CD8-positive, alpha-beta memory T cell (primary cell): ENCODE measurements around the gene UBE2G1. TPM values are rescaled to one million over a fixed set of nuclear protein-coding genes. Genes with fewer than 3 reads are reported as not detected.
A peak's percentile ranks its signal among the peaks of the same experiment; 100 is the strongest.

Experiments used
- CTCF ChIA-PET: fragments of 350-600 bp; sonication (Branson Sonifier 250); formaldehyde crosslinking; loops from one replicate; lab custom pipeline; 2021; ENCODE audit warnings: antibody characterized with exemption; lab: Charles Lee
- POLR2A ChIA-PET: fragments of 350-600 bp; sonication (Branson Sonifier 250); formaldehyde crosslinking; loops from one replicate; lab custom pipeline; 2021; ENCODE audit warnings: antibody characterized with exemption; lab: Charles Lee
- DNase-seq, 5 donors: peaks; one replicate each; pipeline versions ENCODE4 v3.0.0 to v3.0.0-alpha.2; 2020 to 2022; ENCODE audit warnings: mixed read lengths in 1 of 5
- H3K27ac ChIP-seq: one replicate; pipeline ENCODE4 v1.7.0; 2013; ENCODE audit warnings: low read depth, mild to moderate bottlenecking, low read length, moderate library complexity
- H3K27me3 ChIP-seq: 2 replicates; pipeline ENCODE4 v1.7.0; 2013; ENCODE audit warnings: low read length, mild to moderate bottlenecking; ENCODE audit not compliant: insufficient read depth, poor library complexity, severe bottlenecking
- H3K36me3 ChIP-seq: 2 replicates; pipeline ENCODE4 v1.7.0; 2013; ENCODE audit warnings: mild to moderate bottlenecking, low read length, moderate library complexity; ENCODE audit not compliant: insufficient read depth
- H3K4me1 ChIP-seq: 2 replicates; pipeline ENCODE4 v1.7.0; 2013; ENCODE audit warnings: mild to moderate bottlenecking, low read length, moderate library complexity; ENCODE audit not compliant: insufficient read depth
- H3K4me3 ChIP-seq: 2 replicates; pipeline ENCODE4 v1.7.0; 2013; ENCODE audit warnings: mild to moderate bottlenecking, low read length
- H3K9me3 ChIP-seq: 2 replicates; pipeline ENCODE4 v1.7.0; 2013; ENCODE audit warnings: mild to moderate bottlenecking, low read length
- H3K27ac Mint-ChIP-seq, 8 donors: one replicate each; pipeline ENCODE4 v1.8.0; 2020 to 2021; ENCODE audit warnings: mixed read lengths in 8 of 8, mild to moderate bottlenecking in 6 of 8, inconsistent platforms in 3 of 8, moderate library complexity in 3 of 8
- H3K27me3 Mint-ChIP-seq, 2 donors: one replicate each; pipeline ENCODE4 v1.8.0; 2020 to 2021; ENCODE audit warnings: mixed read lengths in 2 of 2, mild to moderate bottlenecking in 1 of 2, moderate library complexity in 1 of 2
- H3K36me3 Mint-ChIP-seq, 3 donors: one replicate each; pipeline ENCODE4 v1.8.0; 2020 to 2021; ENCODE audit warnings: mixed read lengths in 3 of 3, inconsistent platforms in 1 of 3, mild to moderate bottlenecking in 1 of 3
- H3K4me1 Mint-ChIP-seq, 3 donors: one replicate each; pipeline ENCODE4 v1.8.0; 2020 to 2021; ENCODE audit warnings: mixed read lengths in 3 of 3, inconsistent platforms in 1 of 3, mild to moderate bottlenecking in 1 of 3
- H3K4me3 Mint-ChIP-seq, 7 donors: one replicate each; pipeline ENCODE4 v1.8.0; 2020 to 2021; ENCODE audit warnings: mixed read lengths in 7 of 7, mild to moderate bottlenecking in 6 of 7, moderate library complexity in 4 of 7, inconsistent platforms in 2 of 7
- H3K9me3 Mint-ChIP-seq, 5 donors: one replicate each; pipeline ENCODE4 v1.8.0; 2020 to 2022; ENCODE audit warnings: mixed read lengths in 5 of 5, mild to moderate bottlenecking in 3 of 5, moderate library complexity in 2 of 5, inconsistent platforms in 1 of 5
- polyA plus RNA-seq: library from polyadenylated mRNA; unstranded; fragments of 300-500 nt; fragmentation: Illumina TruSeq; gene quantifications from one replicate; pipeline ENCODE4 v1.2.3, GENCODE V29; 2021
- total RNA-seq, 2 experiments: library from RNA; stranded (reverse); gene quantifications; one replicate each; pipeline ENCODE4 v1.2.3, GENCODE V29; 2021

The UBE2G1 gene
- total RNA-seq (10 to 100 TPM; 54.9 to 68.0 TPM), polyA plus RNA-seq (66.6 TPM)

- peak within 1 kb of the TSS; percentile 81 for H3K27ac ChIP-seq
- POLR2A ChIA-PET = interaction anchor here (0.6 to 1.7 kb wide), 8 partner anchors 9 to 679 kb away, joined by 3 to 14 read pairs (median 3); partner anchors contain the start of genes CYB5D2, PSMB6, RNF167 and SLC25A11
- peak within 1 kb of the TSS; percentile 79 to 98 (median 96) for H3K27ac Mint-ChIP-seq
- H3K9me3 Mint-ChIP-seq = no peaks in the 10 kb centered on the region
- H3K36me3 Mint-ChIP-seq = peaks cover 0 to 17% (median 3%) of the 10 kb centered on the region in 3 donors
- peaks cover 26 to 41% (median 34%) of the 10 kb centered on the region in 3 donors for H3K4me1 Mint-ChIP-seq
- peak; percentile 98 to 99 (median 98) for DNase-seq
- H3K36me3 ChIP-seq = no peaks in the 10 kb centered on the region
- no peaks in the 10 kb centered on the region for H3K27me3 ChIP-seq
- CTCF ChIA-PET = no interaction called here
- H3K9me3 ChIP-seq = no peaks in the 10 kb centered on the region
- peaks cover 20% of the 10 kb centered on the region for H3K4me1 ChIP-seq
- H3K4me3 Mint-ChIP-seq = peak within 1 kb of the TSS; percentile 82 to 90 (median 87)
- peak within 1 kb of the TSS; percentile 47 for H3K4me3 ChIP-seq
- peaks cover 0 to 2% of the 10 kb centered on the region in 2 donors for H3K27me3 Mint-ChIP-seq
Observed at GRCh38 chr17:4366327-4367063, at the start of gene UBE2G1. Gene UBE2G1 (minus strand): TSS chr17:4366675. CDS start chr17:4366316, 359 bp downstream.

GRCh38 chr17:4412933-4413831, 46.7 kb upstream of the UBE2G1 start:
- Histone ChIP-seq H3K27ac (no peak overlapping the region), H3K4me1 (peaks cover 6% of the 10 kb centered on the region), H3K27me3 (no peaks in the 10 kb centered on the region), H3K4me3 (peak overlapping the region; percentile 26), H3K36me3 (no peaks in the 10 kb centered on the region), H3K9me3 (no peaks in the 10 kb centered on the region)
- CTCF ChIA-PET = interaction anchor here (0.8 to 8.2 kb wide), 8 partner anchors 10 to 215 kb away, joined by 3 to 72 read pairs (median 5); no protein-coding TSS in a partner anchor
- peak overlapping the region in 2 of 8 donors; percentile 29 to 51 for H3K27ac Mint-ChIP-seq
- no peaks in the 10 kb centered on the region for H3K9me3 Mint-ChIP-seq
- POLR2A ChIA-PET = no interaction called here
- H3K27me3 Mint-ChIP-seq = no peaks in the 10 kb centered on the region
- peak overlapping the region in 4 of 7 donors; percentile 48 to 85 (median 68) for H3K4me3 Mint-ChIP-seq
- peak; percentile 74 to 92 (median 85) for DNase-seq
- H3K36me3 Mint-ChIP-seq = no peaks in the 10 kb centered on the region
- H3K4me1 Mint-ChIP-seq = peaks cover 4 to 6% (median 6%) of the 10 kb centered on the region in 3 donors

GRCh38 chr17:4411201-4411600, 44.7 kb upstream of the UBE2G1 start:
- Histone ChIP-seq H3K27me3 (no peaks in the 10 kb centered on the region), H3K36me3 (no peaks in the 10 kb centered on the region), H3K4me1 (peaks cover 6% of the 10 kb centered on the region), H3K9me3 (no peaks in the 10 kb centered on the region), H3K27ac (no peak overlapping the region), H3K4me3 (no peak overlapping the region)
- ChIA-PET CTCF (interaction anchor here (0.6 to 8.2 kb wide), 9 partner anchors 9 to 529 kb away, joined by 3 to 72 read pairs (median 3); partner anchors contain the start of gene SLC25A11), POLR2A (interaction anchor here (0.6 kb wide), 1 partner anchor 139 kb away, joined by 3 read pairs; no protein-coding TSS in a partner anchor)
- no peak for DNase-seq
- no peaks in the 10 kb centered on the region for H3K36me3 Mint-ChIP-seq
- H3K4me1 Mint-ChIP-seq = peaks cover 4 to 6% (median 6%) of the 10 kb centered on the region in 3 donors
- H3K27ac Mint-ChIP-seq = no peak overlapping the region
- no peaks in the 10 kb centered on the region for H3K27me3 Mint-ChIP-seq
- no peaks in the 10 kb centered on the region for H3K9me3 Mint-ChIP-seq
- no peak overlapping the region for H3K4me3 Mint-ChIP-seq

GRCh38 chr17:4409659-4410058, 43.2 kb upstream of the UBE2G1 start:
- Histone ChIP-seq H3K27me3 (no peaks in the 10 kb centered on the region), H3K4me3 (no peak overlapping the region), H3K9me3 (no peaks in the 10 kb centered on the region), H3K4me1 (peaks cover 6% of the 10 kb centered on the region), H3K36me3 (no peaks in the 10 kb centered on the region), H3K27ac (no peak overlapping the region)
- Mint-ChIP-seq H3K27ac (no peak overlapping the region), H3K36me3 (no peaks in the 10 kb centered on the region), H3K27me3 (no peaks in the 10 kb centered on the region), H3K4me3 (no peak overlapping the region), H3K9me3 (no peaks in the 10 kb centered on the region), H3K4me1 (peaks cover 4 to 6% (median 6%) of the 10 kb centered on the region in 3 donors)
- POLR2A ChIA-PET = interaction anchor here (0.7 kb wide), 1 partner anchor 194 kb away, joined by 3 read pairs; no protein-coding TSS in a partner anchor
- DNase-seq = no peak
- CTCF ChIA-PET = interaction anchor here (1.7 to 2.4 kb wide), 2 partner anchors 10 to 194 kb away, joined by 6 to 11 read pairs; no protein-coding TSS in a partner anchor

- Mint-ChIP-seq H3K36me3 (no peaks in the 10 kb centered on the region), H3K27ac (peak overlapping the region in 1 of 8 donors; percentile 76), H3K9me3 (no peaks in the 10 kb centered on the region), H3K4me1 (peaks cover 2 to 3% (median 2%) of the 10 kb centered on the region in 3 donors), H3K27me3 (peaks cover 0 to 1% of the 10 kb centered on the region in 2 donors), H3K4me3 (no peak overlapping the region)
- Histone ChIP-seq H3K4me3 (no peak overlapping the region), H3K4me1 (peaks cover 2% of the 10 kb centered on the region), H3K27ac (no peak overlapping the region), H3K27me3 (no peaks in the 10 kb centered on the region), H3K9me3 (no peaks in the 10 kb centered on the region), H3K36me3 (no peaks in the 10 kb centered on the region)
- ChIA-PET CTCF (interaction anchor here (1.0 to 1.8 kb wide), 3 partner anchors 9 to 192 kb away, joined by 3 to 7 read pairs (median 4); no protein-coding TSS in a partner anchor), POLR2A (no interaction called here)
- no peak for DNase-seq
Observed at GRCh38 chr17:4407851-4408250, 41.4 kb upstream of the UBE2G1 start.

GRCh38 chr17:4407216-4407615, 40.7 kb upstream of the UBE2G1 start:
- Mint-ChIP-seq H3K27ac (no peak overlapping the region), H3K27me3 (peaks cover 0 to 1% of the 10 kb centered on the region in 2 donors), H3K4me1 (peaks cover 0 to 2% (median 0%) of the 10 kb centered on the region in 3 donors), H3K36me3 (no peaks in the 10 kb centered on the region), H3K9me3 (no peaks in the 10 kb centered on the region), H3K4me3 (no peak overlapping the region)
- DNase-seq = no peak
- ChIA-PET CTCF (interaction anchor here (0.8 to 1.8 kb wide), 2 partner anchors 97 to 192 kb away, joined by 3 to 7 read pairs; no protein-coding TSS in a partner anchor), POLR2A (no interaction called here)
- no peak overlapping the region for H3K4me3 ChIP-seq
- no peaks in the 10 kb centered on the region for H3K36me3 ChIP-seq
- H3K9me3 ChIP-seq = no peaks in the 10 kb centered on the region
- H3K27me3 ChIP-seq = no peaks in the 10 kb centered on the region
- H3K27ac ChIP-seq = no peak overlapping the region
- H3K4me1 ChIP-seq = no peaks in the 10 kb centered on the region

- Mint-ChIP-seq H3K36me3 (peaks cover 0 to 4% (median 0%) of the 10 kb centered on the region in 3 donors), H3K27me3 (peaks cover 0 to 1% of the 10 kb centered on the region in 2 donors), H3K27ac (no peak overlapping the region), H3K9me3 (no peaks in the 10 kb centered on the region), H3K4me3 (no peak overlapping the region), H3K4me1 (peaks cover 0 to 2% (median 0%) of the 10 kb centered on the region in 3 donors)
- ChIA-PET CTCF (no interaction called here), POLR2A (no interaction called here)
- Histone ChIP-seq H3K27ac (no peak overlapping the region), H3K4me1 (no peaks in the 10 kb centered on the region), H3K36me3 (no peaks in the 10 kb centered on the region), H3K9me3 (no peaks in the 10 kb centered on the region), H3K27me3 (no peaks in the 10 kb centered on the region), H3K4me3 (no peak overlapping the region)
- no peak for DNase-seq
Observed at GRCh38 chr17:4406386-4406785, 39.9 kb upstream of the UBE2G1 start.
